NCI-H510A (cell line): ENCODE results near the gene LRP8.

Experiments used
- DNase-seq: peaks from one replicate; lab custom pipeline; 2025; lab: John Stamatoyannopoulos, UW

LRP8 gene

DNA sequence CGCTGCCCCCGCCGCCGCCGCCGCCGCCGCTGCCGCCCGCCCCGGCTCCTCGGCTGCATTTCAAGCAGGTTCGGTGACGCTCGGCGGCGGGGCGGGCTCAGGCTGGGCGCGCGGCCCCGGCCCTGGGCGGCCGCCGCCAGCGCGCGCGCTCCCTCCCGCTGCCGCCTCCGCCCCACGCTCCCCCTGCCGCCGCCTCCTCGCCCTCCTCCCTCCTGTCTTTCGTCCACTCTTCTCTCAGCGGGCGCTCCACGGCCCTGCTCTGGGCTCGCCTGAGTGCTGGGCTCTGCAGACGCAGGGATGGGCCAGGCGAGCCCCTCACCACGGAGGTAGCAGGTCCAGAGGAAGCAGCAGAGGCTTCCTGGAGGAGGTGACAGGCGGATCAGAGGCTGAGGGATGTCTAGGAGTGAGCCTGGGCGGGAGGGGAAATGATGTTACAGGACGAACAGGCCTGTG, at the start of gene LRP8:
TSS of gene LRP8 (minus strand) at position 62 of the 453 bp plus-strand sequence. CDS start 158 bp downstream, outside the sequence.
- peak; percentile 68 for DNase-seq

- no peak for DNase-seq
Measured at GRCh38 chr1:53377438-53377841, 49.6 kb upstream of the LRP8 start.

- DNase-seq = peak; percentile 14
Measured at GRCh38 chr1:53376742-53377437, 49.0 kb upstream of the LRP8 start.

- no peak for DNase-seq
Measured at GRCh38 chr1:53376041-53376461, 48.2 kb upstream of the LRP8 start.

GRCh38 chr1:53375440-53375839, 47.6 kb upstream of the LRP8 start:
- no peak for DNase-seq

GRCh38 chr1:53373246-53373645, 45.4 kb upstream of the LRP8 start:
- no peak for DNase-seq

GRCh38 chr1:53372501-53372951, 44.7 kb upstream of the LRP8 start:
- no peak for DNase-seq

GRCh38 chr1:53371851-53372250, 44.0 kb upstream of the LRP8 start:
- DNase-seq = no peak

- DNase-seq = no peak
Measured at GRCh38 chr1:53371121-53371666, 43.3 kb upstream of the LRP8 start.

GRCh38 chr1:53370369-53370961, 42.6 kb upstream of the LRP8 start:
- no peak for DNase-seq

DNA sequence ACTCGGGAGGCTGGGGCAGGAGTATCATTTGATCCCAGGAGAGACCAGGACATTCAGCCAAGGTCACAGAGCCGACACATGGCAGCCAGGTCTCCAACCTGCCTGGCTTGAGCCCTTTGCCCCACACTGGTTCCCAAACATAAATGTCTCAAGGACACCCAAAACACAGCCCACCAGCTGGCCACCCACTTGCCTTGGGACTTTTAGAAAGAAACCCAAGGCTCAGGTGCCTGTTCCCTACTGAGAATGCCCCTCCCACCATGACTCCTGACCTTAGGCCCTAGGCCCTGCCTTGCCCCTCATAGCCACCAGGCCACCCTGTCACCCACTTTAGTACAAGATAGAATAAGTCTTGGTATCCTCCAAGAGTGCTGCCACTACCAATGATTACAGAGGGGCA, 41.9 kb upstream of the LRP8 start:
- DNase-seq = no peak

GRCh38 chr1:53369034-53369750, 41.3 kb upstream of the LRP8 start:
- no peak for DNase-seq

- DNase-seq = no peak
Measured at GRCh38 chr1:53368314-53369033, 40.6 kb upstream of the LRP8 start.

- DNase-seq = no peak
Measured at GRCh38 chr1:53367503-53368313, 39.8 kb upstream of the LRP8 start.

DNA sequence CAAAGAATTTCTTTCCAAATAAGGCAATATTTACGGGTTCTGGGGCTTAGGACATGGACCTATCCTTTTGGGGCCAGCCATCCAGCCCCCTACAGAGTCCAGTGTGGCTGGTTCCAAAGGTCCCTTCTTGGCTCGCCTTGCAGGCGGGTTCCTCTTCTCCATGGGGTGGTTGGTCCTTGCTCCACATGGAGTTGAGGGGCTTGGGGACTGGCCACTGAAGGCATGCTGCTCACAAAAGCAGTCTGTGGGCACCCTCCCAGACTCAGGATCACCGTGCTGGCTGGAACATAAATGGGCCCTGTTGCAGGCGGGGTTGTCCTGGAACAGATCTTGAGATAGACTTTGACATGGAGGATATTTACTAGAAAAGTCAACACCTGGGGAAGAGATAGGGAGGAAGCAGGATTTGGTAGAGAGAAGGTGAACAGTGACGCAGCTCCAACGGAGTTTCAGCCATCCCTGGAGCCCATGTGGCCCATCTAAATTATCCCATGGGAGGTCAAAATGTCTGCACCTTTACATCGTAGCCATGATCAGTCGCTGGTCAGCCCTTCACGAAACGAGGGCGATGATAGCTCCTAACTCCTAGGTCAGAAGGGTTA, 39.1 kb upstream of the LRP8 start:
- no peak for DNase-seq

- no peak for DNase-seq
Measured at GRCh38 chr1:53365437-53366063, 37.7 kb upstream of the LRP8 start.

DNA sequence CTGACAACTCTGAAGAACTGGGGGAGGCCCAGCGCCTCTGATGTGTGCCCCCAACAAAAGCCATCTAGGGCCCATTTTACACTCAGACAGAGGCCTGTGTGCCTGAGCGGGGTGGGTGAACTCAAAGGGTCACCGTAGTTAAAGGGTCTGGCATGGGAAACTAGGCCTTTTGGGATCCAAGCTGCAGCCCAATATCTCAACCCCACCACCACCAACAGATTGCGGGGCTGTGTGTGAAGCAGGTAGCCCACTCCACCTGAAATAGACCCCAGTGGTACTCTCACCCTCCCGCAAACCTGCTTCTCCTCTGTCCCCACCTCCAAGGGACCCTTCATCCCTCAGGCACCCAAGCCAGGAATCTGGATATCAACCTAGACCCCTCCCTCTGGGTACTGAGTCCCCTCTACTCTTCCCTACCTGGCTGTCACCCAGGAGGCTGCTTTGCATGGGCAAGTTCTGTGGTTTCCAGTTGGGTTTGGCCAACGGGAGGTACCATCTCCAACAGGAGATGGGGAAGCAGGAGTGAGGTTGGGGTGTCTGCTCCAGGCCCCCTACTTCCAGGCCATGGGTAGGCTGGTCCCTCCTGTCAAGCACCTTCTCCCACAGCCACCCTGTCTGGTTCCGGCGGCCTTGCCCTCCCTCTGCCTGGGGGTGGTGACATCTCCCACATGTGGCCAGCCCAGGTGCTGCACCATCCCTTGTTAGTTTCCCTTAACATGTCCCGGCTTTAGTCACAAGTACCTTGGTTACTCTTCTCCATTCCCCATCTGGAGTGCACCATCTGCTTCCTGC, 35.2 kb upstream of the LRP8 start:
- DNase-seq = no peak

GRCh38 chr1:53362270-53362669, 34.4 kb upstream of the LRP8 start:
- no peak for DNase-seq

DNA sequence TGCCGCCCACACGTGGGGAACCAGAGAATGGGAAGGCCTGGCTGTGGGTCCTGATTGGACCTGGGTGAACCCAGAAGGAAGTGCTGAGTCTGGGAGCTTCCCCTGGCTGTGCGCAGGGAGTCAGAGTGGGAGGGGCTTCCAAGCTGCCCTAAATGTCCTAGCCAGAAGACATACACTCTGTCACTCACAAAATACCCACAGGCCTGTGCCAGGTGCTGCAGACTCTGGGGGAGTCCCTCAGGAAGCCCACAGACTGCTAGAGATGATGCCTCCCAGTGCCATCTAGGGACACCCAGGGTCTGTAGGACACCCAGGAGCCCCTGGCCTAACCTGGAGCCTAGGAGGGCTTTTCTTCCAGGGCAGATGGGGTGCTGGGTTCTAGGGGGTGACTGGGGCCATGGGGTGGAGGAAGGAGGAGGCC, 33.7 kb upstream of the LRP8 start:
- DNase-seq = no peak

DNA sequence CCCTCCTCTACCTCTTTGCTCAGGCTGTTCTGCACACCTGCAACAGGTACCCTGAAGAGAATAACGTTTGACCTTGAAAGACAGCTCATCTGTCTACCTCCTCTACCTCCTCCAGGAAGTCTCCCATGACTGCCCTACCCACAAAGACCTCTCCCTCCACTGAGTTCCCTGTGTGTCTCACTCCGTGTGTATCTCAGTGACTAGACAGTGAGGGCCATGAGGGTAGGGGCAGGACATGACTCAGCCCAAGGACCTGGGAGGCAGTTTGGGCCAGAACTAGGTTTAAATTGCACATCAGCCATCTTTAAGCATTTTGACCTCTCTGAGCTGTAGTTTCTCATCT, 32.0 kb upstream of the LRP8 start:
- DNase-seq = no peak
